C4-2B (cell line): Measurements from ENCODE around the gene WNK1.

Source experiments
- H3K27ac ChIP-seq: fragments of 450-650 bp; 2 replicates; pipeline ENCODE4 v1.5.1; 2017
- CTCF ChIP-seq: fragments of 450-650 bp; conservative IDR thresholded peaks from 2 replicates; pipeline ENCODE4 v1.5.1; 2017; ENCODE audit warnings: mild to moderate bottlenecking
- ZFX ChIP-seq: fragments of 450-650 bp; IDR thresholded peaks from 2 replicates; pipeline ENCODE4 v1.6.1; 2017

Gene WNK1

GRCh38 chr12:718756-719102 is 33.6 kb upstream of the WNK1 start:
- no peak overlapping the region for H3K27ac ChIP-seq
- TF ChIP-seq CTCF: no peak
- no peak for TF ChIP-seq ZFX

GRCh38 chr12:720231-720941 is 32.0 kb upstream of the WNK1 start:
- no peak for TF ChIP-seq ZFX
- TF ChIP-seq CTCF: no peak
- H3K27ac ChIP-seq: no peak overlapping the region

- TF ChIP-seq CTCF (no peak), ZFX (no peak)
- H3K27ac ChIP-seq: no peak overlapping the region
Observed at GRCh38 chr12:724194-724855, 28.1 kb upstream of the WNK1 start.

- no peak overlapping the region for H3K27ac ChIP-seq
- TF ChIP-seq ZFX (no peak), CTCF (no peak)
Observed at GRCh38 chr12:725076-725475, 27.3 kb upstream of the WNK1 start.

GRCh38 chr12:726281-727140 is 25.9 kb upstream of the WNK1 start:
- H3K27ac ChIP-seq: no peak overlapping the region
- TF ChIP-seq ZFX: no peak
- no peak for TF ChIP-seq CTCF

- H3K27ac ChIP-seq: no peak overlapping the region
- TF ChIP-seq ZFX: no peak
- TF ChIP-seq CTCF: no peak
Observed at GRCh38 chr12:727321-727720, 25.1 kb upstream of the WNK1 start.

GRCh38 chr12:728781-729180 is 23.6 kb upstream of the WNK1 start:
- TF ChIP-seq ZFX: no peak
- no peak for TF ChIP-seq CTCF

More at GRCh38 chr12:728781-729180, 23.6 kb upstream of the WNK1 start:
- no peak overlapping the region for H3K27ac ChIP-seq
